ENCODE results near the gene UBA3.

UBA3 gene

DNA sequence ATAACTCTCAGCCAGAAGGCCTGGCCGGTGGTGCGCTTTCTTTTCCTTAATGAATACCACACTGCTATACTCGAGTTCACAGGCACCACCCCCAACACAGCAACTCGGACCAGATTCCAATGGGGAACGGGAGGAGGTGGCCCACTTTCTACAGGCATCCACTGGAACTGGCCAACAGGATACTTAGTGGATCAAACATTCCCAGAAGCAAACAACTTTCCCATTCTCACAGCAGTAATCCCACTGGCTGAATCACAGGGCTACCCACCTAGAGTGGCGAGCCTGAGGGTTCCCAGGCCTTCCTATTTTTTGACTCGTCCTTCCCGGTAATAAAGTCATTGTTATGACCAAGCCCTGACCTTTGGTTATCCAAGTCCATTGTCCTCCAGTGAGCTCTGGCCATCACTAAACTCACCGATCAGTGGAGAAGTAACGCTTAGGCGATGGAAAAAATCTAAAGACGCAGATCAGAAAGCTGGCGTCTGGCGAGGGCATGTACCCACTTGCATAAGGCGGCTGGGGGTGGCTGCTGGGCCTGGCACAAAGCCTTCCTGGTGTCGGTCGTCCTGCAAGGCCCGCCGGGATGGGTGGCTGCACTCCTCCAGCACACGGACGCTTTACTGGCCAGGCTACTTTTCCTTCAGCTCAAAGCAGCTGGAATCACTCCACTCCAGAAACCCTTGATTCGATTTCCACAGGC, 67.9 kb downstream of the UBA3 start:
- no peak for DNase-seq (ENCODE audit: low read depth, low spot score)

DNA sequence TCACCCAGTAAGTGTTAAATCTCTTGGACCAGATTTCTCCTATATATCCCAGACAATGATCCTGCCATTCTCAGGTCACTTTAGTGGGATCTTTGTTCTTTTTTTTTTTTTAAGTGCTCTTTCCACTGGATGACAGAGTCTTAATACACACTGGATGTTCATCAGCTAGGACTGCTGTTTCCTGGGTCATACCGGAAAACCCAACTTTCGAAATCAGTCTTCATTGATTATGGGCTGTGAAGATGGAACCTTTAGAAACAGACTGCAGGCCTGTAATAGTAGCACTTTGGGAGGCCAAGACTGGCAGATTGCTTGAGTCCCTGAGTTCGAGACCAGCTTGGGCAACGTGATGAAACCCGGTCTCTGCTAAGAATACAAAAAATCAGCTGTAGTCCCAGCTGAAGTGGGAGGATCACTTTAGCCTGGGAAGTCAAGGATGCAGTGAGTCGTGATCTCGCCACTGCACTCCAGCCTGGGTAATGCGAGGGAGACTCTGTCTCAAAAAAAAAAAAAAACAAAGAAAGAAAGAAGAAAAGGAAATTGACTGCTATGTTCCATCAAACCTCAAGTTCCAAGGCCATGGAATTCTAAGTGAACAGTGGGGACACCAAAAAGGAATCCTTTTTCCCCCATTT, 69.0 kb downstream of the UBA3 start:
- DNase-seq (ENCODE audit: low read depth, low spot score) = no peak

DNA sequence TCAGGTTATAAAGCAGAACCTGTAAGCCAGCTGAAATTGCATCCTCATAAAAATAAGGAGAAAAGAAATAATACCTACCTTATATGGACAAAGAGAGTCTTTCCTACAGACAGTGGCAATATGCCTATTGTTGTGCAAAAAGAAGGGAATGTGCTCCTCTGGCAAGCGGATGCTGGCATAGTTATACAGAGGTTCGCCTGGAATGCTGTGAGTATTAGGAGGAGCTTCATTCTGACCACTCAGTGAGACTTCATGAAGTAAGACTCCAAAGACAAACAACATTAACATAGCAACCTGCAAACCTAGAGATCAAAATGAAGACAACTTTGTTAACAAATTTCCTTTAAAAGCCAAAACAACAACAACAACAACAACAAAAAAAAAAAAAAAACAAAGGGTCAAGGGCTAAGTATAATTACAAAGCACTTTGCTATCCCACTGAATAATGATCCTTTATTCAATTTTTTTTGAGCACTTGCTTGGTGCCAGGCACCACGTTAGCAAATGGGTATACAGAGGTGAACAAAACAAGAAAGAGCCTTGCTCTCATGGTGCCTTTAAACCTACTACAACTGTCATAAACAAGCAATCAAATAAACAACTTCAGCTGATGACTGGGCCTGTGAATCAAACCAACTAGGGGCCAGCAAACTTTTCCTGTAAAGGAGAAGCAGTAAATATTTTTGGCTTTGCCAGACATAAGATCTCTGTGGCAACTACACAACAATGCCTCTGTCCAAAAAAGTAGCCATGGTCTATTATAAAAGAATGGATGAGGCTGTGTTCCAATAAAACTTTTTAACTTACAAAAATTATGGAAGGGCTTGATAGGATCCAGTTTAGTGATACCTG, 70.4 kb downstream of the UBA3 start:
- DNase-seq (ENCODE audit: low read depth, low spot score) = peak; percentile 97

DNA sequence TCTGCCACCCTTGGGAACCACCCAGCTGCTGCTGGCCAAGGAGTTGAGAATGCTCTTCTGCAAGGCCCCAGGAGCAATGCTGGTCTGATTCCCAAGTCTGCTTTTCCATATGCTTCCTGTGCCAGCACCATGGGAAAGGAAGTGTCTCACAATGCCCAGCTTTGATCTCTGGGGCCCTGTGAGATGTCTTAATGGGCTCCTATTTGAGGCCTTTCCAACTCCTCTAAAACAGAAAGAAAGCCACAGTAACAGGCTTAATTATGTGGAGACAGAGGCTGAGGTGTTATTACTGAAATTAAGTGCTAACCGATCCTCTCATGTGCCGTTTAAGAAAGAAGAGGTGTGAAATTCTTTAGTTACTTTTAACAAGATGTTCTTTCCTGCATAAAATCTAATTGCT, 71.2 kb downstream of the UBA3 start:
- DNase-seq (ENCODE audit: low read depth, low spot score) = no peak

DNA sequence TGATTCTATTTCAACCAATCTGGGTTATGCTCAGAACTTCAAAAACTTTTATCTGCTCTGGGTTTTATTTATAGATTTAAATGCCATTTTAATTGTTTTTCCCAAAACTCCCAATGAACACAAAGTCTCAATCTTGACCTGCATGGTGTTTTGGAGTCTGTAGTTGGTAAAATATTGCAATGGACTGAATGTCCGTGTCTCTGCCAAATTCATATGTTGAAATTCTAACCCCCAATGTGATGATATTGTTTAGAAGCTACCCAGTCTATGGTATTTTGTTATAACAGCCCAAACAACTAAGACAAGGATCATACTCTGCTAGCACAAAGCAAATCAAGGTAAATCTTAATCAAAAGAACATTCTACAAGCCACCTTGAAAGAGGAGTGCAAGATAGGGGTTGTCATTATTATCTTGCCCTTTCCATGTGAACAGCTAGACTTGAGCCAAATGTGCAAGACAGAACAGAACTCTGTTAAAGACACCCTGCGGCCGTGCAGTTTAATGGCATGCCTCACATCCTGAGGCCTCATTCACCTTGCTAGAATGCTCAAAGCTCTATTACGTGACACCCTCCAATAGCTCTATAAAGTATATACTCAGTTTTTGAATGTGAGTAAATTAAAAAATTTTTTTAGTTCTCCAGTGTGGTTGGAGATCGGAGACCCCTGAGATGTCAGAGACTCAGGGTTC, 74.2 kb downstream of the UBA3 start:
- no peak for DNase-seq (ENCODE audit: low read depth, low spot score)

DNA sequence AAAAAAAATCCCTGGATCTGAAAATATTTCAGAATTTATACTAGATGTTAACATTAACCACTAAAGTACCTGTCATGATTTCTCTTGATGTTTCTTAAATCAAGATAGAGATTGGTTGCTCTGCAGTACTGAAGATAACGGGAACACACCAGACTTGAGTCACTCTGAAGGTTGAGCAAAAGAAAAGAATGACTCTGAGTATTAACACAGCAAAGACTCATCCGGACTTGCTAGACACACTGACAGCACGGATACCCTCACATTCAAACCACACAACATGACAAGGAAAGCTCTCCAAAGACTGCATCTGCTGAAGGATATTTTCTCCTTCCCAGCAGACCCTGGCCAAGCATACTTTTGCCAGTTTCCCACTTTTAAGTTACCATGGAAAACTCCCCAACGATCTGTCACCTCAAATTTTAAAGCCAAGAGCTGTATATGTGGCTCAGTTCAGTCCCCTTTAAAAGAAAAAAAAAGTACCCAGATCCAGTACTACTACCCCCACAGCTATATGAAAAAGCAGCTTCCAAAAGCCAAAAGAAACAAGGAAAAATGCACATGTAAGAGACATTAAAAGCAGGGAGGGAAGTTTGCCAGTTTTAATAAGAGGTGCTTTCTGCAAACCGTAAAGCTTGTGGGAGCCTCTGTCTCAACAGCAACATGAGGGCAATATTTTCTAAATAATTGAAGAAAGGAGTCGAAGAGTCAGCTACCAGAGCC, 74.9 kb downstream of the UBA3 start:
- DNase-seq (ENCODE audit: low read depth, low spot score) = no peak
